Activated CD8-positive, alpha-beta memory T cell treated with anti-CD3 and anti-CD28 coated beads, Interleukin-2, amount 50 U/mL, for 24 hours (primary cell): Measurements from ENCODE around the gene FSTL1.

ENCODE experiments used
- DNase-seq: peaks from one replicate; pipeline ENCODE4 v3.0.0-alpha.2; 2020; ENCODE audit errors: extremely low read depth

Gene FSTL1

GRCh38 chr3:120440001-120440703 lies 10.6 kb downstream of the FSTL1 start:
- no peak for DNase-seq

DNA sequence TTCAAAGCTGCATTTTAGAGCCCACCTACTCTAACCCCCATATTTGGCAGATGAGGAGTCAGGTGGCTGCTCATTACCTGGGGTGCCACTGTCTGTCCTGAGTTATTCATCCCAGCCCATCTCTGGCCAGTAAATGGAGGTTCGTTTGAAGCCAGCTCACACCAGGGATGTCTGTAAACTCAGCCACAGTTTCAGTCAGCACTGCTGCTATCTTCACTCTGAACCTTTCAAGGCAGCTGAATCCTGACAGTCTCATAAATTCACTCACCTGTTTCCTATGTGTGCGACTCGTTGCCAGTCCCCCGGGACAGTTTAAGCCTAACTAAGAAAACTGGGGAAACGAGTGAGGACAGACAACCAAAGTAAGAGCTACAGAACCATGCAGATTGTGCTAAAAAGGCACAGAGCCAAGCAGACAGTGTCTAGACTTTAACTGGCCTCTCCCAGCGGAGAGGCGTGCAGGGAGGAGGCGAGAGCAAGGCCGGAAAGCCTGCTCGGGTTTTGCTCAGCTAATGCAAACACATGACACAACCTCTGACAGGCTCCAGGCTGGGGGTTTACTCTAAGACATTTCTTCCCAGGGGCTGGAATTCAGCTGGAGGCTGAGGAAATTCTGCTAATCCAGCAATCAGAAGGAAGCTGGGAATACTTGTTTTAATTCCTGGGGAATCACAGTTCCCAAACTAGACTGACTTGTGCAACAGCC lies 12.0 kb downstream of the FSTL1 start:
- no peak for DNase-seq

GRCh38 chr3:120438216-120438615 lies 12.6 kb downstream of the FSTL1 start:
- DNase-seq: no peak

GRCh38 chr3:120437559-120437958 lies 13.2 kb downstream of the FSTL1 start:
- no peak for DNase-seq

- DNase-seq: no peak
These were observed 14.2 kb downstream of the FSTL1 start for GRCh38 chr3:120436523-120437050.

DNA sequence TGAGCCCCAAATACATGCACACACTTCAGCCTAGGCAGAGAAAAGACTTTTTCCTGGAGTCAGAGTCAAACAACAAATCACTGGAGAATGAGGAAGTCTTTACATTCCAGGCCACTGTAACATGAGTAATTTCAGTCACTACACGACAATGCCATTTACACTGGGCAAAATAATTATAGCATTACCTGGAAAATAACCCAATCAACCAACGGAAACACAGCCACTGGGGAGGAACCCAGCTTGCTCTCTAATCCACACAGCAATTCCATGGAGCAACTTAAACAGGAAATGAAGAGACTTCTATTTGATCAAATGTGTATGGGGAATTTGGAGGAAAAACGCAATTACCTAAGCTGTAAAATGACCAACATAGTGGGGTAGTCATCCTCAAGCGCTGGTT lies 15.2 kb downstream of the FSTL1 start:
- no peak for DNase-seq

DNA sequence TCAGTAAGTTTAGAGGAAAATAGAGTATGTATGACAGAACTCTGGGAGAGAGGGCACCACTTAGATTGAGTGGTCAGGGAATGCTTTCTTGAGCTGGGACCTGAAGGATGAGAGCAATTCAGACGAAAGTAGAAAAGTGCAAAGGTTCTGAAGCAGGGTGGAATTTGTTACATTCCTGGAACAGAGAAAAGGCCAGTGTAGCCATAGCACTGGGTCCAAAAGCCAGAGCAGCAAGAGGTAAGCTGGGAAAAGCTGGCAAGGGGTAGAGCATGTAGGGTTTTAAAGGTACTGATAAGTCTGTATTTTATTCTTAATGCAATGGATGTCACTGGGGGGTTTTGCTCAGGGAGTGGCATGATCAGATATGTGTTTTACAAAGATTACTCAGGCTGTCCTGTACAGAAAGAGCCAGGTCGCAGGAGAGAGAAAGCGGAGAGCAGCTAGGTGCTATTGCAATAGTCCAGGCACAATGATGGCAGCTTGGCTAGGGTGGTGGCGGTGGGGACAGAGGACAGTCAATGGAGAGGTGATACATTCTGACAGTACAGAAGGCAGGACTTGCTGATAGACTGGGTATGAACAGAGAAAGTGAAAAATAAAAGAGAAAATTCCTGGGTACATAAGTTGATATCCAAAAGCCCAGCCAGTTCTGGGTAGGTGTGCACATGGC lies 17.0 kb downstream of the FSTL1 start:
- no peak for DNase-seq

DNA sequence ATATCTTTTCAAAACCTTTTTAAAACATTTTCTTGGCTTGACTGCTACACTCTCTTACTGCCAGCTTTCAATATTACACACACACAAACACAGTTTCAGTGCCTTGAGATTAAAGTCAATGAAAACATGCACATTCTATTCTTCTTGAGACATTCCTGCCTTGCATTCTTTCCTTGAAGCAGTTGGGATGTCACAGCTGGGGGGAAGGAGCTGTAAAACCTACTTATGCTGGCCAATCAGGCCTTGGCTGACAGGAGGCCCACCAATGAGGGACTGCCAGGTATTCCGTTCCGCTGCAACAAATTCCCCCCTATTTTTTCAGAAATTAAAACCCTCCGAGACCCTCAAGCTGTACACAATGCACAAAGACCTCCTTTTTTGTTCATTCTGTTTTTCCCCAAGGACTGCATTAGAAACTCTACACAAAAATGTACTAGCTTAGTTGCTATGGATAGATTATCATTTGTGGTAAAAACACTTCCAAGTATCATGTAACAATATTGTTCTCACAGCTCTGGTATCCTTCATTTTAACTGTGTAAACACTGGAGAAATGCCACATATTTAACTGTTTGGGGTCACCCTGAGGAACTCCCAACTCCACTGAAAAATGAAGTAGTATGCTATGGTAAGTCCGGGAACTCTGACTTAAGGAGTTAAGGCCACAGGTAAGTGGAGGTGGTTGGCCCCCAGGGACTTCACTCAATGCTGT lies 18.5 kb downstream of the FSTL1 start:
- no peak for DNase-seq

DNA sequence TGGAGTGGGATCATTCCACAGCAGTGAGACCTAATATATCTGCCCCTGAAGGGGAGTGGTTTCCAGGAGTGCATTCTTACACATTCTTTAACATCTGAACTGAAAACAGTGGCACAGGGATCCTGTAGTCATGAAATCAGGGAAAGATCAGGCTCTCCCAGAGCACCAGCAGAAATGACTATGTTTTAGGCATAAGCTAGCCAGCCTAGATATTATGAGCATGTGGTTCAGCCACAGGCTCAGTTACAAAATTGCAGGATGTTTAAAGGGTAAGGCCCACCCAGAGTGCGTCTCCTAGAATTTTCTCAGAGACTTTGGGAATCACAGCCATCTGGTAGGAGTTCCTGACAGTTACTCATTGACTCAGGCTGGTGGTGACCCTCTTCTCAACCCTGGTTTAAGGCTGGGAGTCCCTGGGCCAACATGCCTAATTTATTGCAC lies 20.9 kb downstream of the FSTL1 start:
- DNase-seq: no peak

DNA sequence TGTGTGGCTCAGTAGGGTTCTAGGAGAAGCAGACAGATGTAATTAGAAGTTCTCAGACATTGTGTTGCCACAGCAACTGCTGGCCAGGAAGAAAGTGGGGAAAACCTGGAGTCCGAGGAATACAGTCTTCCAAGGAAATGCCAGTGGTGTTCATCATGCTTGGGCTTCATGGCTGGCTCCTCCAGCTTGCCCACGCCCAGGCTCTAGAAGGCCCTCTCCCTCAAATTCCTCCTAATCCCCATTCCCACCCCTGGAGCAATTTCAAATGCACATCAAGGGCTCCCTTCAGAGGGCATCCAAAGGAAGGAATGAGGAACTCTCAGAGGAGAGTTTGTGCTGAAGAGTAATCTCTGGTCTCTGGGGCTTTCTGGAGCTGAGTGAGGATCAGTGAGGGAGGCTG lies 21.9 kb downstream of the FSTL1 start:
- DNase-seq: no peak

DNA sequence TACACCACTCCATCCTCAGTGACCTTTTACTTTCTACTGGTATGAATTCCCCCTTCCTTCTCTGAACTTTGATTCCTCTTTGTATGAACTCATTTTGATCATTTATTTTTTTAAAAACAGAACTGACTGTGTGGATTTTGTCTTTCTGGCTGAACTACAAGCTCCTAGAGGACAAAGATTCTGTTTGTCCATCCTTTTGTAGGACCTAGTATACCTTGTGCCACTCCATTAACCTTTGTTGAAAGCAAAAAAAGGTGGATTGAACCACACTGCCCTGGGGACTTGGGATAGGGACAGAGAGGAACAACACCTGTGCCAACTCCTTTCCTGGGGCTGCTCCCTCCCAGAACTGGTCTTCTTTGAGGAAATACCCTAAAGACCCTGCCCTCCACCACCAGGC lies 23.6 kb downstream of the FSTL1 start:
- DNase-seq: no peak

DNA sequence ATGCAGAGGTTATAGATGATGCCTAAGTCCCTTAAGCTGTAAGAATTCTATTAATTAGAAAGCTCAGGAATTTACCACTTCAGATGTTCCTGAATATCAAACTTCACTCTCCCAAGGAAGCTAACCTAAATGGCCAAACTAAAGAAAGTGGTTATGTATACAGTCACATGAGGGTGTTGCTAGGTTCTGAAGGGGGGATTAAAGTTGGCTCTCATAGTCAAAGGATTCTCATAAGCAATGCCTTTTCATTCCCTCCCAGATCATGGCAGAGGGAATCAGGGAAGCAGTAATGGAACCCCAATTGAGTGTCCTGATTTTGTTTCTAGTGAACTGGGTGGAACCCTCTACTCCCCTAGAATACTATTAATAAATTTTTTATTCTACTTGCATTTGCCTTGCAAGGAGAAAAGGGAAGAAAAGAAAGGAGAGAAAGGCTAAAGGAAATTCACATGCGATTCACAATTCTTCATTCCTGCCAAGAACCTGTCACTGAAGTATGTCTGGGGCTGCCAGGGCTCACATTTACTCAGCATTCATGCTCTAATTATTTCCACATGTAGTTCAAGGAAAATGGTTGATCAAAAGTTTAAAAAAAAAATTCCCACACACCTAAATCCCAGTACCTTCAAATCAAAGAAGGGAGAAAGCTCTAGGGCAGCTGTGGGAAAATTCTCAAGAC lies 25.1 kb downstream of the FSTL1 start:
- no peak for DNase-seq

GRCh38 chr3:120424976-120425570 lies 25.7 kb downstream of the FSTL1 start:
- no peak for DNase-seq

DNA sequence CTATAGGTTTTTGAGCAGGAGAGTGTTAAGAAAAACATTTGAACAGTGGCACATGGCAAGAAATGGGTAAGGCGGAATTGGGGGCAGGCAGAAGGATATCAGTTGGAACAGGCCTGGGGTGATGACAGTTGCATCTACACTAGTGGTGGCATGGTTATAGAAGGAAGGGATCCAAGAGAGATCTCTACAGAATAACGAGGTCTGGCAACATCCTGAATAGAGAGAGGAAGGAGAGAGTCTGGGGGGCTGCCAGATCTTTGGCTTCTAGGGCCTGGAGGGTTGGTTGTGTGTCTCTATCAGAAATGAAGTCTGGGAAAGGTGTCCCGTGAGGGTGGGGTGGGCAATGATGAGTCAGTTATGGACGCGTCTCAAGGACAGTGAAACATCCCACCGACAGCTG lies 26.3 kb downstream of the FSTL1 start:
- DNase-seq: no peak

GRCh38 chr3:120423432-120423831 lies 27.4 kb downstream of the FSTL1 start:
- no peak for DNase-seq

- DNase-seq: no peak
These were observed 28.9 kb downstream of the FSTL1 start for GRCh38 chr3:120421926-120422325.

GRCh38 chr3:120420928-120421551 lies 29.8 kb downstream of the FSTL1 start:
- no peak for DNase-seq

GRCh38 chr3:120420360-120420759 lies 30.4 kb downstream of the FSTL1 start:
- DNase-seq: no peak

- DNase-seq: no peak
These were observed 31.0 kb downstream of the FSTL1 start for GRCh38 chr3:120419797-120420196.

- DNase-seq: no peak
These were observed 31.8 kb downstream of the FSTL1 start for GRCh38 chr3:120418866-120419490.
